K562 (cell line): Measurements from ENCODE around the gene CCDC183. TPM values are rescaled to one million over a fixed set of nuclear protein-coding genes. Genes with fewer than 3 reads are reported as not detected.

Experiments
- GABPB2 ChIP-seq: fragments of 250-450 bp; sonication (Bioruptor Pico); conservative IDR thresholded peaks from 2 replicates; pipeline ENCODE4 v1.5.1; 2021; ENCODE audit warnings: mild to moderate bottlenecking
- HDAC2 ChIP-seq: fragments of 450-650 bp; IDR thresholded peaks from 2 replicates; pipeline ENCODE4 v1.6.1; 2016; ENCODE audit warnings: mild to moderate bottlenecking
- NCOA2 ChIP-seq, 2 experiments: fragments of 450-650 bp; IDR thresholded peaks; 2 replicates each; pipeline ENCODE4 v1.6.1; 2018; ENCODE audit warnings: mild to moderate bottlenecking in 2 of 2, moderate library complexity in 1 of 2; ENCODE audit not compliant: partially characterized antibody in 2 of 2
- PHTF2 ChIP-seq: fragments of 250-450 bp; sonication (Bioruptor Pico); IDR thresholded peaks from 2 replicates; pipeline ENCODE4 v1.5.0; 2021; ENCODE audit warnings: mild to moderate bottlenecking
- RBM22 ChIP-seq: fragments of 200-400 bp; formaldehyde crosslinking; IDR thresholded peaks from 2 replicates; pipeline ENCODE4 v1.6.1; 2018; ENCODE audit warnings: low read length, low read depth; ENCODE audit not compliant: poor library complexity, severe bottlenecking
- SMAD4 ChIP-seq: fragments of 250-450 bp; sonication (Bioruptor Pico); conservative IDR thresholded peaks from 2 replicates; pipeline ENCODE4 v1.8.0; 2021; ENCODE audit warnings: inconsistent platforms, mild to moderate bottlenecking, moderate library complexity
- STAT5B ChIP-seq: fragments of 250-450 bp; sonication (Bioruptor Pico); IDR thresholded peaks from 2 replicates; pipeline ENCODE4 v1.8.0; 2021; ENCODE audit warnings: mild to moderate bottlenecking, inconsistent platforms
- TCFL5 ChIP-seq: fragments of 250-450 bp; sonication (Bioruptor Pico); conservative IDR thresholded peaks from 2 replicates; pipeline ENCODE4 v1.6.1; 2021; ENCODE audit warnings: mild to moderate bottlenecking, moderate library complexity, matching md5 sums
- ZBTB8A ChIP-seq: fragments of 450-650 bp; IDR thresholded peaks from 2 replicates; pipeline ENCODE4 v1.6.1; 2018; ENCODE audit warnings: mild to moderate bottlenecking, moderate library complexity; ENCODE audit not compliant: partially characterized antibody
- ZNF12 ChIP-seq: sonication (generic); formaldehyde crosslinking; IDR thresholded peaks from 2 replicates; pipeline ENCODE4 v1.4.0; 2020; ENCODE audit warnings: mild to moderate bottlenecking, missing genetic modification reagents
- ZNF384 ChIP-seq: IDR thresholded peaks from 2 replicates; pipeline ENCODE4 v1.6.1; 2012; ENCODE audit warnings: low read depth, low read length, improper control_type of control experiment
- ZNF76 ChIP-seq: fragments of 250-450 bp; sonication (Bioruptor Pico); IDR thresholded peaks from 2 replicates; pipeline ENCODE4 v1.4.0; 2020; ENCODE audit warnings: mild to moderate bottlenecking, moderate library complexity, borderline replicate concordance
- polyA plus RNA-seq, 8 experiments: library from polyadenylated mRNA; depleted of rRNA in 4 of 8; stranded (reverse) in 5 of 8; unstranded in 3 of 8; fragments of >200 nt; fragmentation: Nextera tagmentation in 2 of 8; fragmentation: Illumina TruSeq in 1 of 8; extraction: Ambion mirVana in 2 of 8; extraction: Trizol in 1 of 8; gene quantifications; 2 replicates each; pipeline versions ENCODE4 v1.2.1 to v1.2.3, GENCODE V29; 2011 to 2014; ENCODE audit warnings: inconsistent platforms in 1 of 8, missing spikeins in 1 of 8
- total RNA-seq, 7 experiments: library from RNA; depleted of rRNA in 6 of 7; stranded (reverse); fragments of >200 nt in 6 of 7; fragmentation: Illumina TruSeq in 2 of 7; extraction: Trizol in 2 of 7; gene quantifications; 2 replicates each; pipeline versions ENCODE4 v1.2.1 to v1.2.3, GENCODE V29; 2011 to 2021; ENCODE audit warnings: low replicate concordance in 1 of 7
- TF ChIP-seq, protein P1 (sequence below), 2 experiments: fragments of 450-650 bp in 1 of 2; sonication (generic) in 1 of 2; formaldehyde crosslinking in 1 of 2; IDR thresholded peaks; 2 replicates each; pipeline versions ENCODE4 v1.7.1 to v1.9.0; 2016 to 2022; ENCODE audit warnings: inconsistent platforms in 1 of 2, mild to moderate bottlenecking in 1 of 2, missing genetic modification reagents in 1 of 2
- TF ChIP-seq, protein P2 (sequence below): IDR thresholded peaks from 3 replicates; pipeline ENCODE4 v1.6.1; 2011; ENCODE audit warnings: borderline replicate concordance, mild to moderate bottlenecking; ENCODE audit not compliant: insufficient read length, insufficient read depth

CCDC183 gene
- total and polyA plus RNA-seq, 9 of the 15 experiments (the other 6 are each of a cell fraction or from before 2014, with no cell fraction given) = 0.21 to 0.60 (median 0.29) TPM; not detected in 4

DNA sequence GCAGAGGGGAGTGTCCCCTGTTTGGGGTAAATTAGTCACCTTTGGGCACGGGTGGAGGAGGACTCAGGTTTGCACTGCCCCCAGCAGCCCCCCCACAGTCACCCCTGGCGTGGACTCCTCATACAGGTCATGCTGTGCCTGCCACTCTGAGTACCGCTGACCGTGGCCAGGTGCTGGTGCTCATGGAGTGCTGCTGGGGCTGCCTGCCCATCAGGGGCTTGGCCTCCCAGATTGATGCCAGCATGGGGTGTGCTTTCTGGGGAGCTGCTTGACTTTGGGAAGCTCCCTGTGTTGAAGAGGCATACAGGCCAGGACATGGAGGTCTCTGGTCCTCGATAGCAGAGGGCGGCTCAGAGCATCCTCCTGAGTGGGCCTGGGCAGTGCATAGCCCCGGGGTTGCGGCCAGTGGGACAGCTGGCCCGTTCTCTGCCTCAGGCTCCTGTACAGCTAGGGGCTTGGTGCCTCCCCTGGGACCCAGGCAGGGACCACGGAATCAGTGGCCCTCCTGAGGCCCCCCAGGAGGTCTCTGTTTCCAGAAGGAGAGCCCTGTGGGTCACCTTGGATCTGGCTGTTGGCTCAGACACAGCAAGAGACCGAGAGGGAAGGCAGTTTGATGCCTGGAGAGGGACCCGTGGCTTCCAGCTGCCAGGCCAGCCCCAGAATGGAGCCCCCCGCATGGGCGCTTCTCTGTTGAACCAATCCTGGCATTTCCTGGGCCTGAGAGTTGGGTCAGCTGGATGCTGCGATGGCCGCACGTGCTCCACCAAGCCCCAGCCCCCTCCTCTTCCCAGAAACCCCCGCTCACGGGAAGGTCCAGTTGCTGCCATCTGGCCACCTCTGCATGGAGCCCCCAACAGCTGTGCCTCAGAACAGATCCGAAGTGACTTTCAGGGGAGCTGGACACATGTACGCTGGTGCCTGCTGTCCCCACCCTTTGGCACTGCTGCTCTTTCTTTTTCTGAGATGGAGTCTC is 40.1 kb downstream of the CCDC183 start (continued):
- TF ChIP-seq, protein P1, sequence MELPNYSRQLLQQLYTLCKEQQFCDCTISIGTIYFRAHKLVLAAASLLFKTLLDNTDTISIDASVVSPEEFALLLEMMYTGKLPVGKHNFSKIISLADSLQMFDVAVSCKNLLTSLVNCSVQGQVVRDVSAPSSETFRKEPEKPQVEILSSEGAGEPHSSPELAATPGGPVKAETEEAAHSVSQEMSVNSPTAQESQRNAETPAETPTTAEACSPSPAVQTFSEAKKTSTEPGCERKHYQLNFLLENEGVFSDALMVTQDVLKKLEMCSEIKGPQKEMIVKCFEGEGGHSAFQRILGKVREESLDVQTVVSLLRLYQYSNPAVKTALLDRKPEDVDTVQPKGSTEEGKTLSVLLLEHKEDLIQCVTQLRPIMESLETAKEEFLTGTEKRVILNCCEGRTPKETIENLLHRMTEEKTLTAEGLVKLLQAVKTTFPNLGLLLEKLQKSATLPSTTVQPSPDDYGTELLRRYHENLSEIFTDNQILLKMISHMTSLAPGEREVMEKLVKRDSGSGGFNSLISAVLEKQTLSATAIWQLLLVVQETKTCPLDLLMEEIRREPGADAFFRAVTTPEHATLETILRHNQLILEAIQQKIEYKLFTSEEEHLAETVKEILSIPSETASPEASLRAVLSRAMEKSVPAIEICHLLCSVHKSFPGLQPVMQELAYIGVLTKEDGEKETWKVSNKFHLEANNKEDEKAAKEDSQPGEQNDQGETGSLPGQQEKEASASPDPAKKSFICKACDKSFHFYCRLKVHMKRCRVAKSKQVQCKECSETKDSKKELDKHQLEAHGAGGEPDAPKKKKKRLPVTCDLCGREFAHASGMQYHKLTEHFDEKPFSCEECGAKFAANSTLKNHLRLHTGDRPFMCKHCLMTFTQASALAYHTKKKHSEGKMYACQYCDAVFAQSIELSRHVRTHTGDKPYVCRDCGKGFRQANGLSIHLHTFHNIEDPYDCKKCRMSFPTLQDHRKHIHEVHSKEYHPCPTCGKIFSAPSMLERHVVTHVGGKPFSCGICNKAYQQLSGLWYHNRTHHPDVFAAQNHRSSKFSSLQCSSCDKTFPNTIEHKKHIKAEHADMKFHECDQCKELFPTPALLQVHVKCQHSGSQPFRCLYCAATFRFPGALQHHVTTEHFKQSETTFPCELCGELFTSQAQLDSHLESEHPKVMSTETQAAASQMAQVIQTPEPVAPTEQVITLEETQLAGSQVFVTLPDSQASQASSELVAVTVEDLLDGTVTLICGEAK (IDR thresholded peaks at IDR 0.05) = no peak
- TF ChIP-seq, protein P1 (CRISPR knock-in tag; IDR thresholded peaks at IDR 0.05) = no peak
- no peak for TF ChIP-seq ZNF384
- TF ChIP-seq TCFL5 (CRISPR knock-in tag) = no peak
- TF ChIP-seq RBM22 = peak; percentile 59
- no peak for TF ChIP-seq ZNF12 (CRISPR knock-in tag)
- no peak for TF ChIP-seq NCOA2 (IDR thresholded peaks at IDR 0.05; ENCODE audit: partially characterized antibody in 2 of 2)
- TF ChIP-seq, protein P2, sequence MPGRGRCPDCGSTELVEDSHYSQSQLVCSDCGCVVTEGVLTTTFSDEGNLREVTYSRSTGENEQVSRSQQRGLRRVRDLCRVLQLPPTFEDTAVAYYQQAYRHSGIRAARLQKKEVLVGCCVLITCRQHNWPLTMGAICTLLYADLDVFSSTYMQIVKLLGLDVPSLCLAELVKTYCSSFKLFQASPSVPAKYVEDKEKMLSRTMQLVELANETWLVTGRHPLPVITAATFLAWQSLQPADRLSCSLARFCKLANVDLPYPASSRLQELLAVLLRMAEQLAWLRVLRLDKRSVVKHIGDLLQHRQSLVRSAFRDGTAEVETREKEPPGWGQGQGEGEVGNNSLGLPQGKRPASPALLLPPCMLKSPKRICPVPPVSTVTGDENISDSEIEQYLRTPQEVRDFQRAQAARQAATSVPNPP = no peak
- no peak for TF ChIP-seq GABPB2 (CRISPR knock-in tag)
- TF ChIP-seq HDAC2 = no peak
- TF ChIP-seq SMAD4 (CRISPR knock-in tag) = no peak
- TF ChIP-seq ZNF76 (CRISPR knock-in tag) = no peak
- TF ChIP-seq STAT5B (CRISPR knock-in tag) = no peak
- TF ChIP-seq PHTF2 (CRISPR knock-in tag) = no peak
- TF ChIP-seq ZBTB8A = no peak
